Left lung (tissue), 10 donors: ENCODE measurements around the gene PPIL1. TPM values are rescaled to one million over a fixed set of nuclear protein-coding genes. Genes with fewer than 3 reads are reported as not detected.

Source experiments
- ATAC-seq: fragments of 200-7000 bp; cut with Tn5 transposase; one replicate; pipeline ENCODE4 v1.9.1; 2020; ENCODE audit warnings: moderate library complexity
- DNase-seq, 4 donors: peaks; one replicate each; pipeline ENCODE4 v3.0.0-alpha.2; 2013 to 2020
- H3K27ac ChIP-seq, 2 donors: fragments of 200-600 bp; sonication (generic) in 1 of 2; one replicate each; pipeline versions ENCODE4 v1.5.0 to v1.8.0; 2020 to 2021
- H3K27me3 ChIP-seq, 2 donors: fragments of 200-600 bp; sonication (generic) in 1 of 2; one replicate each; pipeline versions ENCODE4 v1.5.0 to v1.8.0; 2020 to 2021
- H3K36me3 ChIP-seq, 2 donors: fragments of 200-600 bp; sonication (generic) in 1 of 2; one replicate each; pipeline versions ENCODE4 v1.5.0 to v1.8.0; 2020 to 2021
- H3K4me1 ChIP-seq, 2 donors: fragments of 200-600 bp; one replicate each; pipeline ENCODE4 v1.8.0; 2021
- H3K4me3 ChIP-seq, 2 donors: fragments of 200-600 bp; sonication (generic) in 1 of 2; one replicate each; pipeline versions ENCODE4 v1.5.0 to v1.8.0; 2020 to 2021; ENCODE audit warnings: mild to moderate bottlenecking in 1 of 2
- H3K9me3 ChIP-seq, 2 donors: fragments of 200-600 bp; sonication (generic) in 1 of 2; one replicate each; pipeline versions ENCODE4 v1.5.0 to v1.8.0; 2020 to 2021
- intact Hi-C, 2 donors: fragments of 100-400 bp; cut with DNase I; formaldehyde crosslinking; loops; one replicate each; pipeline versions ENCODE4 v1.11.2 to v1.14.2; 2022
- polyA plus RNA-seq, 6 donors: library from polyadenylated mRNA; unstranded; fragments of 120-200 nt; gene quantifications; one replicate each; pipeline ENCODE4 v1.2.1, GENCODE V29; 2013; ENCODE audit not compliant: insufficient read length in 6 of 6
- total RNA-seq, 2 donors: library from RNA; stranded (reverse); fragmentation: NEBNext Ultra II Directional; extraction: Animal tissue kit (Norgen Biotek cat#: 25700); gene quantifications; one replicate each; pipeline ENCODE4 v1.2.1, GENCODE V29; 2021
- TF ChIP-seq, protein P1 (sequence below), 2 donors: fragments of 200-600 bp; sonication (generic) in 1 of 2; IDR thresholded peaks; one replicate each; pipeline versions ENCODE4 v1.5.0 to v1.8.0; 2021; ENCODE audit warnings: antibody characterized with exemption in 2 of 2
- donor health status: DM: no; HTN: yes; CAD: no.
- donor health status: DM: no; HTN: no; CAD: no.

PPIL1 gene
- total and polyA plus RNA-seq, 8 donors: 19.6 to 45.3 (median 34.5) TPM

DNA sequence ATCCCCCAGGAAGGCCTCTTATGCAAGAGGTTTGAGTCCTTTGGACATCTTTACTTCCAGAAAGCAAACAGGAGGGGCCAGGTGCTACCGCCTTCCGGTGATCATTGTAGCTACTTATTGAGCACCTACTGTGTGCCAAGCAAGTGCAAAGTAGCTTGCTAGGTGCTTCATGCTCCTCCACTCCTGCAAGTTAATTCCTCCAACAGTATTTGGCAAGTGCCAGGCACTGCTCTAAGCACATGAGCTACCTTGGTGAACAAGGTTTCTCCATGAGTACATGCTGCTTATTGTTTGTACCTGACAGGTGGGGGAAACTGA, 37.6 kb downstream of the PPIL1 start:
- DNase-seq: no peak
- H3K27ac ChIP-seq: no peak overlapping the region
- no peak overlapping the region for H3K4me3 ChIP-seq
- no peaks in the 10 kb centered on the region for H3K36me3 ChIP-seq
- H3K4me1 ChIP-seq: peaks cover 16 to 22% of the 10 kb centered on the region in 2 donors
- ATAC-seq: no peak
- TF ChIP-seq, protein P1, sequence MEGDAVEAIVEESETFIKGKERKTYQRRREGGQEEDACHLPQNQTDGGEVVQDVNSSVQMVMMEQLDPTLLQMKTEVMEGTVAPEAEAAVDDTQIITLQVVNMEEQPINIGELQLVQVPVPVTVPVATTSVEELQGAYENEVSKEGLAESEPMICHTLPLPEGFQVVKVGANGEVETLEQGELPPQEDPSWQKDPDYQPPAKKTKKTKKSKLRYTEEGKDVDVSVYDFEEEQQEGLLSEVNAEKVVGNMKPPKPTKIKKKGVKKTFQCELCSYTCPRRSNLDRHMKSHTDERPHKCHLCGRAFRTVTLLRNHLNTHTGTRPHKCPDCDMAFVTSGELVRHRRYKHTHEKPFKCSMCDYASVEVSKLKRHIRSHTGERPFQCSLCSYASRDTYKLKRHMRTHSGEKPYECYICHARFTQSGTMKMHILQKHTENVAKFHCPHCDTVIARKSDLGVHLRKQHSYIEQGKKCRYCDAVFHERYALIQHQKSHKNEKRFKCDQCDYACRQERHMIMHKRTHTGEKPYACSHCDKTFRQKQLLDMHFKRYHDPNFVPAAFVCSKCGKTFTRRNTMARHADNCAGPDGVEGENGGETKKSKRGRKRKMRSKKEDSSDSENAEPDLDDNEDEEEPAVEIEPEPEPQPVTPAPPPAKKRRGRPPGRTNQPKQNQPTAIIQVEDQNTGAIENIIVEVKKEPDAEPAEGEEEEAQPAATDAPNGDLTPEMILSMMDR (IDR thresholded peaks at IDR 0.05): no peak
- no peaks in the 10 kb centered on the region for H3K9me3 ChIP-seq
- intact Hi-C loops: no loop called here
- peaks cover 17 to 45% of the 10 kb centered on the region in 2 donors for H3K27me3 ChIP-seq

DNA sequence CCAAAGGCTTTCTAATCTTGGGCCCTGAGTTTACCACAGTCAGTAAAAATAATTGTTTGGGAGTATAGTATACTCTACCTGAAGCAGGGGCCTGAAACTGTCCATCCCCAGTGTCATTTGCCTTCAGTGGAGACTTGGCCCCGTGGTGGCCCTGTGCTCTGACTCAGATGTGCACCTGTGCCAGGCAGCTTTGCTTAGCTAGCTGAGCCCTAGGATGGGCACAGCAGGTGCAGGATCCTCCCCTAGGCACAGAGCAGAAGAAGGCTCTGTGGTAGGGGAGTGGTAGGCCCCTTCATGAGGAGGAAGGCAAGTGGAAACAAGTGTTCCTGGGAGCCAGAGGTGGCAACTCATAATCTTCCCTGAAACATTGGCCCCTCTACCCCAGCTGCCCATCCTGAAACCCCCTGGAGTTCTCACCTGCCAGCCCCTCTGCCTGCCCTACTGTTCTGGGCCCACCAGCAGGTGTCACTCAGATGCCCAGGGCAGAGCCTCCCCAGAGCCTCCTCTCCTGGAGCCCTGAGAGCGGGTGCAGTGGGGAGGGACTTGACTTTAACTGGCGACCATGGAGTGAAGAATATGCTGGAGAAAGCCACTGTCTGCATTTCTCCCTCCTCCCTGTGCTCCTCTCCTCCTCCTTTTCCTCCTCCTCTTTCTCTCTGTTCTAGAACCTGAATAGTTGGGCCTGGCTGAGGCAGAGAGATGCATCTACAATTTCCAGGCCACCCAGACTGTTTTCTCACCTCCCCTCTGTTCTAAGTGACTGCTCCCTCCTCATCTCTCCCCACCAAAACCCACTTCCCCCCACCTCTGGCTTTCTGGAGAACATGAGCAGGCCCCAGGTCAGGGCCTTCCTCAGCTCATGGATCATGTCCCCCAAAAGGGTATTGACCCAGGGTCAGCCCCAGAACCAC, 38.2 kb downstream of the PPIL1 start:
- ATAC-seq: no peak
- Histone ChIP-seq H3K27me3 (peaks cover 17 to 45% of the 10 kb centered on the region in 2 donors), H3K27ac (no peak overlapping the region), H3K36me3 (no peaks in the 10 kb centered on the region), H3K4me3 (no peak overlapping the region), H3K4me1 (peaks cover 16 to 22% of the 10 kb centered on the region in 2 donors), H3K9me3 (no peaks in the 10 kb centered on the region)
- TF ChIP-seq, protein P1 (IDR thresholded peaks at IDR 0.05): no peak
- intact Hi-C loops: no loop called here
- DNase-seq: no peak

DNA sequence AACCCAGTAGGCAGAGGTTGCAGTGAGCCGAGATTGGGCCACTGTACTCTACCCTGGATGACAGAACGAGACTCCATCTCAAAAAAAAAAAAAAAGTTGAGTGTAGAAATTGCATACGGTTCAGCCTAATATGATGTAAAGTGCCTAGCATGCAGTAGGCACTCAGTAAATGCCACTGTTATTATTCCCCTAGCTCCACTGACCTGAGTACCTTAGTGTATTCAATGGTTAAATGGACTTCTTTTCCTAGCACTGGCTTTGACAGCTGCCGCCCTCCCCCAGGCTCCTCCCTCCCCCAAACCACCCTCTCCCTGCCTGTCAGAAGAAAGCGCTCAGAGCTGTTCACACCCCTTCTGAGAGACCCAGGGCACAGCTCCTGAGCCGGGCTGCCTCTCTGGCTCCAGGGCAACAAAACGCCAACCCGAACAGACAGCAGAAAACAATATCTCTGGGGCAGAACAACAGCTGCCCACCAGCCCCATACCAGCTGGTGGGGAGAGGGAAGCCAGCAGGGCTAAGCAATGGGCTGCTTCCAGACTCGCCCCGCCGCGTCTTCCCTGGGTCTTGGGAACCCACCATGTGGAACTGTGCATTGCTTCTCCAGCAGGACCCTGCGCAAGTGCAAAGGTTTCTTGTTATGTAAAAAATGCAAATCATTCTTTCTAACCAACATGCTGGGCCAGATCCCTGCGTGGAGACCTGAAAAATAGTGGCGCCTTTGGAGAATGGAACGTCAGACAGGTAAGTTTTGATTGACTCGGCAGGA, 39.8 kb downstream of the PPIL1 start:
- DNase-seq: no peak
- Histone ChIP-seq H3K9me3 (no peaks in the 10 kb centered on the region), H3K27me3 (peaks cover 6 to 28% of the 10 kb centered on the region in 2 donors), H3K36me3 (no peaks in the 10 kb centered on the region), H3K4me1 (peaks cover 9 to 11% of the 10 kb centered on the region in 2 donors), H3K27ac (no peak overlapping the region), H3K4me3 (no peak overlapping the region)
- intact Hi-C loops: no loop called here
- TF ChIP-seq, protein P1 (IDR thresholded peaks at IDR 0.05): no peak
- ATAC-seq: no peak

DNA sequence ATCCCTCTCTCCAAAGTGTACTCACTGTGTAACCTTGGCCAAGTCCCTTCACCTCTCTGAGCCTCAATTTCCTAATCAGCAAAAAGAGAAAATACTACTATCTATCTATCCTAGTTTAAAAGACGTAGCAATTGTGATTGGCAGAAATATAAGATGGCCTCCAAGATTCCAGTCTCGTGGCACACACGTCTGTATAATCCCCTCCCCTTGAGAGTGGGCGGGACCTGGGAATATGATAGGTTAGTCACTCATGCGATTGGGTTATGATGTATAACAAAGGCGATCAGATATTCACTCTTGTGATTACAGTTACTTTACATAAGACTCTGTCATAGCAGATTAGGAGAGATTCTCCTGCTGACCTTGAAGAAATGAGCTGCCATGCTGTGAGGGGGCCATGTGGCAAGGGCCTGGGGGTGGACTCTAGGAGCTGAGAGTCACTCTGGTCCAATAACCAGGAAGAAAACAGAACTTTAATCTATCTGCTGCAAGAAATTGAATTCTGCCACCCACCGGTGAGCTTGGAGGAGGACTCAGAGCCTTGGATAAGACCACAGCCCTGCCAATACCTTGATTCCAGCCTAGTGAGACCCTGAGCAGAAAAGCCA, 41.3 kb downstream of the PPIL1 start:
- DNase-seq: no peak
- no peaks in the 10 kb centered on the region for H3K36me3 ChIP-seq
- H3K27ac ChIP-seq: no peak overlapping the region
- H3K9me3 ChIP-seq: no peaks in the 10 kb centered on the region
- ATAC-seq: no peak
- intact Hi-C loops: no loop called here
- H3K4me1 ChIP-seq: peaks cover 0 to 6% of the 10 kb centered on the region in 2 donors
- H3K4me3 ChIP-seq: no peak overlapping the region
- TF ChIP-seq, protein P1 (IDR thresholded peaks at IDR 0.05): no peak
- peaks cover 0 to 14% of the 10 kb centered on the region in 2 donors for H3K27me3 ChIP-seq

DNA sequence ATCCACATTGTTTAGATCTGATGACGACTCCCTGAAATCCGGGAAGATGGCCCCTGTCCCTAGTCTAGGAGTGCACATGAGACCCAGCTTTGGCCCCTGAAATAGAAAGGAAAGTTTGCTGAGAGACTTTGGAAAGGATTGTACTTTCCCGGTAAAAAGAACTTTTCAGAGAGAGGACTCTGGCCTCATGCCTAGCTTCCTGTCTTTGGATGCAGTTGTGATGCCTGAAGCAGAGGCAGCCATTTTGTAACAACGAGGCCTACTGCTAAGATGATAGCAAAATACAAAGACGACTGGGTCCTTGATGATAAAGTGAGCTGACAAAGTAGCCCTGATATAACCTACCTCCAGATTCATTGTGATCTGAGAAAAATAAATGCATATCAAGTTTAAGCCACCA, 42.3 kb downstream of the PPIL1 start:
- Histone ChIP-seq H3K9me3 (no peaks in the 10 kb centered on the region), H3K4me1 (peaks cover 8 to 11% of the 10 kb centered on the region in 2 donors), H3K27ac (no peak overlapping the region), H3K27me3 (peaks cover 0 to 4% of the 10 kb centered on the region in 2 donors), H3K4me3 (no peak overlapping the region), H3K36me3 (no peaks in the 10 kb centered on the region)
- intact Hi-C loops: no loop called here
- TF ChIP-seq, protein P1 (IDR thresholded peaks at IDR 0.05): no peak
- ATAC-seq: no peak
- no peak for DNase-seq
